ENCODE measurements around the gene CDIPT. TPM values are rescaled to one million over a fixed set of nuclear protein-coding genes. Genes with fewer than 3 reads are reported as not detected.

CDIPT gene
- total and polyA plus RNA-seq, 10 of the 15 experiments (the other 5 are each of a cell fraction or from before 2014, with no cell fraction given), result 0.87 to 36.4 (median 27.1) TPM

- TF ChIP-seq, protein P1, sequence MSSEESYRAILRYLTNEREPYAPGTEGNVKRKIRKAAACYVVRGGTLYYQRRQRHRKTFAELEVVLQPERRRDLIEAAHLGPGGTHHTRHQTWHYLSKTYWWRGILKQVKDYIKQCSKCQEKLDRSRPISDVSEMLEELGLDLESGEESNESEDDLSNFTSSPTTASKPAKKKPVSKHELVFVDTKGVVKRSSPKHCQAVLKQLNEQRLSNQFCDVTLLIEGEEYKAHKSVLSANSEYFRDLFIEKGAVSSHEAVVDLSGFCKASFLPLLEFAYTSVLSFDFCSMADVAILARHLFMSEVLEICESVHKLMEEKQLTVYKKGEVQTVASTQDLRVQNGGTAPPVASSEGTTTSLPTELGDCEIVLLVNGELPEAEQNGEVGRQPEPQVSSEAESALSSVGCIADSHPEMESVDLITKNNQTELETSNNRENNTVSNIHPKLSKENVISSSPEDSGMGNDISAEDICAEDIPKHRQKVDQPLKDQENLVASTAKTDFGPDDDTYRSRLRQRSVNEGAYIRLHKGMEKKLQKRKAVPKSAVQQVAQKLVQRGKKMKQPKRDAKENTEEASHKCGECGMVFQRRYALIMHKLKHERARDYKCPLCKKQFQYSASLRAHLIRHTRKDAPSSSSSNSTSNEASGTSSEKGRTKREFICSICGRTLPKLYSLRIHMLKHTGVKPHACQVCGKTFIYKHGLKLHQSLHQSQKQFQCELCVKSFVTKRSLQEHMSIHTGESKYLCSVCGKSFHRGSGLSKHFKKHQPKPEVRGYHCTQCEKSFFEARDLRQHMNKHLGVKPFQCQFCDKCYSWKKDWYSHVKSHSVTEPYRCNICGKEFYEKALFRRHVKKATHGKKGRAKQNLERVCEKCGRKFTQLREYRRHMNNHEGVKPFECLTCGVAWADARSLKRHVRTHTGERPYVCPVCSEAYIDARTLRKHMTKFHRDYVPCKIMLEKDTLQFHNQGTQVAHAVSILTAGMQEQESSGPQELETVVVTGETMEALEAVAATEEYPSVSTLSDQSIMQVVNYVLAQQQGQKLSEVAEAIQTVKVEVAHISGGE (CRISPR knock-in tag; IDR thresholded peaks at IDR 0.05), result no peak
- TF ChIP-seq RAD51 (IDR thresholded peaks at IDR 0.05), result no peak
- no peak for TF ChIP-seq CREM (IDR thresholded peaks at IDR 0.05; ENCODE audit: low read depth)
- TF ChIP-seq CBX5 (IDR thresholded peaks at IDR 0.05; ENCODE audit: low read depth), result no peak
- 0 out of 2 replicates have a peak, but pooled peaks have one; percentile 29 for TF ChIP-seq HDGF (IDR thresholded peaks at IDR 0.05)
- TF ChIP-seq MYB (IDR thresholded peaks at IDR 0.05; ENCODE audit: borderline replicate concordance, low read depth, low read length), result no peak
- no peak for TF ChIP-seq RFX5 (IDR thresholded peaks at IDR 0.05; ENCODE audit: low read depth, low read length)
- no peak for TF ChIP-seq WRNIP1 (IDR thresholded peaks at IDR 0.05; ENCODE audit: borderline replicate concordance, low read depth, low read length)
- no peak for TF ChIP-seq BACH1 (IDR thresholded peaks at IDR 0.05; ENCODE audit: borderline replicate concordance)
Observed at GRCh38 chr16:29825145-29826044, 37.6 kb downstream of the CDIPT start (continued).
